Measurements from ENCODE around the gene ZNF532.

Gene ZNF532

GRCh38 chr18:58979615-58980014 is 114.9 kb downstream of the ZNF532 start:
- DNase-seq (ENCODE audit: extremely low read depth, low read depth), result no peak
- TF ChIP-seq, protein P1, sequence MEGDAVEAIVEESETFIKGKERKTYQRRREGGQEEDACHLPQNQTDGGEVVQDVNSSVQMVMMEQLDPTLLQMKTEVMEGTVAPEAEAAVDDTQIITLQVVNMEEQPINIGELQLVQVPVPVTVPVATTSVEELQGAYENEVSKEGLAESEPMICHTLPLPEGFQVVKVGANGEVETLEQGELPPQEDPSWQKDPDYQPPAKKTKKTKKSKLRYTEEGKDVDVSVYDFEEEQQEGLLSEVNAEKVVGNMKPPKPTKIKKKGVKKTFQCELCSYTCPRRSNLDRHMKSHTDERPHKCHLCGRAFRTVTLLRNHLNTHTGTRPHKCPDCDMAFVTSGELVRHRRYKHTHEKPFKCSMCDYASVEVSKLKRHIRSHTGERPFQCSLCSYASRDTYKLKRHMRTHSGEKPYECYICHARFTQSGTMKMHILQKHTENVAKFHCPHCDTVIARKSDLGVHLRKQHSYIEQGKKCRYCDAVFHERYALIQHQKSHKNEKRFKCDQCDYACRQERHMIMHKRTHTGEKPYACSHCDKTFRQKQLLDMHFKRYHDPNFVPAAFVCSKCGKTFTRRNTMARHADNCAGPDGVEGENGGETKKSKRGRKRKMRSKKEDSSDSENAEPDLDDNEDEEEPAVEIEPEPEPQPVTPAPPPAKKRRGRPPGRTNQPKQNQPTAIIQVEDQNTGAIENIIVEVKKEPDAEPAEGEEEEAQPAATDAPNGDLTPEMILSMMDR (IDR thresholded peaks at IDR 0.05; ENCODE audit: low read depth, low read length), result no peak

DNA sequence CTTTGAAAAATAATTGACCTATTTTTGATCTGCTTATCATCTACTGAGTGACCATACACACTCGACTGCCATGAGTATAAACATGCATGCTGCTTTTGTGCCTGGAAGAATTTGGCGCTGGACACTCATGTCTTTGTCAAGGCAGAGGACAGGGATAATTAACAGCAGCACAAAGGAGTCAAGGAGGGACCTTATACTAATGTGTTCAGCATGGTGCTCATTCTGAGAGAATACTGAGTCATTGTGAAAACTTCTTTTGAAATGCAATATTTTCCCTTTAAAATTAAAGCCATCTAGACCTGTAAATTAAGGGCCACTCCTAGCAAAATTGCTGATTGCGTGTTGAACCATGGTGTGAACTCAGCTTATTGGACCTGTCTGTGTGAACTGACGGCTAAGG is 116.3 kb downstream of the ZNF532 start:
- no peak for DNase-seq (ENCODE audit: extremely low read depth, low read depth)

DNA sequence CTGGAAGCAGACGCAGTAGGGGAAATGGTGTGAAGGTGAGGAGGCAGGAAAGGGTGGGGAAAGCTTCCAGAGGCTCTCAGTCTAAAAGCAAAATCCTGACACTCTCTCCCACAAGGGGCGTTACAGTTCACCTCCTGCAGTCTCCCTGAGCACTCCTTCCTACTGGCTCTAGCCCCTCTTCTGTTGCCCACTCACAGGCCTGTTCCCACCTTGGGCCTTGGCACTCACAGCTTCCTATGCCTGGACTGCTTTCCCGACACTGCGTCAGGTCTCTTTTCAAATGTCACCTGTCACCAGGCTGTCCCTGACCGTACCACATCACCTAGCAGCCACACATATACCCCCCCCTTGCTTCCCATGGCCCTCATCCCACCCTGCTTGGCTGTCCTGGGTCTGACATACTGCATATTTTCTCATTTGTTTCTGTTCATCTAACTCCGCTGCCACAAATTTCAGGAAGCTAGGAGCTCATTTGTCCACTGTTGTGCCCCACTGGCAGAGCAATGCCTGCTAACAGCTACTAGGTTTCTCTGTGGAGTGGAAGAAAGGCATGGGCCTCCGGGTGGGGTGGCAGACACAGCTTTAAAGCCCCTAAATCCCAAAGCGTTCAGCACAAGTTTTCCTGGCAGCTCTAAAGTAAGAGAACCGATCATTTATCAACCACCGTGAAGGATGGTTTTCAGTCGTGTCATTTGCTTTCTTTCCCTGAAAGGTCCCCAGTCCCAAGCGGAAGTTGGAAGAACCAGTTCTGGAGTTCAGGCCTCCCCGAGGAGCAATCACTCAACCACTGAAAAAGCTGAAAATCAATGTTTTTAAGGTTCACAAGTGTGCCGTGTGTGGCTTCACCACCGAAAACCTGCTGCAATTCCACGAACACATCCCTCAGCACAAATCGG is 118.8 kb downstream of the ZNF532 start:
- TF ChIP-seq, protein P1 (IDR thresholded peaks at IDR 0.05; ENCODE audit: low read depth, low read length), result no peak
- no peak for DNase-seq (ENCODE audit: extremely low read depth, low read depth)

More for the DNA sequence above, 116.3 kb downstream of the ZNF532 start:
- TF ChIP-seq, protein P1 (IDR thresholded peaks at IDR 0.05; ENCODE audit: low read depth, low read length), result no peak

DNA sequence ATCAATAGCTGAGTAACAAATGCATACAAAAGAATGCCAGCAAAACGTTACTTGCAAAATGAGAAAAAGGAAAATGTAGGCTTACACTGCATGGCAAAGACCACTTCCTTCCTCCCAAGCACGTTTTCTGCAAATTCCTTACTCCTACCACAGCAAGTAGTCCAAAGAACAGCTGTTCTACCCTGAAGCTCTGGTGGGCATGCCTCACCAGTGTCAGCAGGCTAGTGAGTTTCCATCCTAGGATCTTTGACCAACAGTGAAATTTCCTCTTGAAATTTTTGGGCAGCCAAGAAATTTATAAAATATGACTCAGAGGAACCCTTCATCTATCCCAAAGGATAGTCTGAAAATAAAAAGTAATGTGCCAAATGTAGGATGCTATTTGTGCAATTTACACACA is 123.9 kb downstream of the ZNF532 start:
- TF ChIP-seq, protein P1 (IDR thresholded peaks at IDR 0.05; ENCODE audit: low read depth, low read length), result no peak
- no peak for DNase-seq (ENCODE audit: extremely low read depth, low read depth)

- TF ChIP-seq, protein P1 (IDR thresholded peaks at IDR 0.05; ENCODE audit: low read depth, low read length), result no peak
- DNase-seq (ENCODE audit: extremely low read depth, low read depth), result no peak
Measured at GRCh38 chr18:58989184-58989759, 124.6 kb downstream of the ZNF532 start.

GRCh38 chr18:58990720-58991119 is 126.0 kb downstream of the ZNF532 start:
- TF ChIP-seq, protein P1 (IDR thresholded peaks at IDR 0.05; ENCODE audit: low read depth, low read length), result no peak
- DNase-seq (ENCODE audit: extremely low read depth, low read depth), result no peak

DNA sequence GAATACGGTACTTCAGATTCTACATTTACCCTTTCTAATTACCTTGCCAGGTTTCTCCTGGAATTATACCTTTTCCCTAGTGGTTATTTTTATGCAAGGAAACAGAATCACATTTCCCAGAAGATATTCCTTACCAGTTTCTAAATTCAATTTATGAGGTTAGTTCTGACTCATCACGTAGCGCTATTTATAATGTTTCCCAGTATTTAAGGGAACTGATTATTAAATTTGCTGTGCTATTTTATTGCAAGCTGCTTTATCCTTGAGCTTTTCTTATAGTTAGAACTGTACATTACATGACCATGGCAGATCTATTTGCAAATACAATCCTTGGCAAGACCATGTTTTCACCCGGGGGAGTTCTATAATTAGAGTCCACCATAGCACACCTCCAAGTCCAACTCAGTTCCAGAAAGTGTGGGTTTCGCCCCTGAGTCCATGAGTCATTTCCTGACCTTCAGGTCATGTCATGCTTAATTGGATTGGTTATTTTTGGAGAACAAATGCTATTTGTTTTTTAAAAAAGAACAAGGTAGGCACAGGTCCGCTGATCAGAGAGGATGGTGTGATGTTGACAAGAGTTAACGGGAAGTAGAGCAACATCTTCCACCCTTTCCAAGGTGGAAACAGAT is 126.6 kb downstream of the ZNF532 start:
- no peak for DNase-seq (ENCODE audit: extremely low read depth, low read depth)
- TF ChIP-seq, protein P1 (IDR thresholded peaks at IDR 0.05; ENCODE audit: low read depth, low read length), result no peak

Data from AG09319 (cell line).